Stimulated activated CD4-positive, alpha-beta T cell treated with anti-CD3 and anti-CD28 coated beads, Interleukin-12 subunit alpha, Interleukin-12 subunit beta, amount 100 ng/mL, for 4 hours (primary cell): ENCODE data around the gene LAMA5.

ENCODE experiments used
- DNase-seq: peaks from one replicate; pipeline ENCODE4 v3.0.0-alpha.2; 2020

Gene LAMA5

DNA sequence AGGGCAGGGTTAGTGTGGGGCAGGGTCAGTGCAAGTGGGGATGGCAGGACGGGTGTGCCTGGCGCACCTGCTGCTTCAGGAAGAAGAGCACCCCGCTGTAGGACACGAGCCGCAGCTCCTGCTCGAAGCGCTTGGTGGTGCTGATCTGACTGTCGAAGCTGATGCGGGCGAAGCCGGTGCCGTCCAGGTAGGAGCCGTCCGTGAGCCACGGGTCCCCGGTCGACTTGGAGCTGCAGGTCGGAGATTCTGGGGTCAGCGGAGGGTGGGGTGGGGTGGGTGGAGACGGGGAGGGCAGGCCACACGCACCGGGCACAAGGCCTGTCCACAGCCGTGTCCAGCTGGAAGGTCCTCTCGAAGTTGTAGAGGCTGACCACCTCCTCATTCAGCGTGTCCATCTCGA, 54.1 kb downstream of the LAMA5 start:
- no peak for DNase-seq

DNA sequence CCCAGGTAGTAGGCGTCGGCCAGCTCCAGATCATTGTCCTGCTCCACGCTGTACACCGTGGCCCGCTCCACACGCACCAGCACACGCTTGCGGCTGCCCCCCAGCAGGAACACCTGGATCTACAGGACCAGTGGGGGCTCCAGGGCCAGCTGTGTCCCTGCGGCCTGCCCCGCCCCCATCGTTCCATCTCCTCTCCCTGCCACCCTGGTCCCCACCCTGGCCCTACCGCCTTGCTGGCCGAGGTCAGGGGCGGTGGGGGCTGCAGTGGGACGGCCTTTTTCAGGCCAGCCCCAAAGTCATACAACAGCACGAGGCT, 54.5 kb downstream of the LAMA5 start:
- DNase-seq: no peak

DNA sequence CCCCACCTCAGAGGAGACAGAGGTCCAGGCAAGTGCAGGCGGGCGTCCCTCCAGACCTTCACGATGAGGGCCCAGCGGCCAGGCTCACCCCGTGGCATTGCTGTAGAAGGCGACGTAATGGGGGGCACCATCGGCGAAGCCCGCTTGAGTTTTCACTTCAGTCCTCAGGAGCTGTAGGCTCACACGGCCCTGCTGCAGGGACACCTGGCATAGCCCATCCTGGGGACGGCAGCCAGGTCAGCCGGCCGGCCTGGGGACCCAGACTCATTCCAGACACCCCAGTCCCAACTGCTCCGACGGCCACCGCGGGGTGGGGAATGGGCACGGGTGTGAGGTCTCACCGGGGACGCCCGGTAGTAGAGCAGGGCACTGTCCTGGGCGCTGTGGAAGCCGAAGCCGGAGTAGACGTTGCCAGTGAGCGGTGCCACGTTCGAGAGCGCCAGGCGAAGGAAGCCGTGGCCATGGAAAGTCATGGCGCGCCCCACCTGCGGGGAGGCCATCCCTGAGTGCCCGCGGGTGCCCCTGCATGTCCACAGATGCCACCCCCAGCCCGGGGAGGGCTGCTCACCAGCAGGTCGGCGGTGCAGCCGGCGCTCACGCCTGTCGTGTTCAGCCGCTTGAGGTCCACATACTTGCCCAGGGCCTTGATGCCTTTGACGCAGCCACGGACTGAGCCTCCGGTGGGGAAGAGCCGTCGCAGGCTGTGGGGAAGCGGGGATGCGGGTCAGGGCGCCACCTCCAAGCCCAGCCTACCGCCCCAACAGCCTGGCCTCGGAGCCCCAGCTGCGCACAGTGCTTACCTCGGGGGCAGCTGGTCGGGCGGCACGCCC, 55.1 kb downstream of the LAMA5 start:
- DNase-seq: no peak

DNA sequence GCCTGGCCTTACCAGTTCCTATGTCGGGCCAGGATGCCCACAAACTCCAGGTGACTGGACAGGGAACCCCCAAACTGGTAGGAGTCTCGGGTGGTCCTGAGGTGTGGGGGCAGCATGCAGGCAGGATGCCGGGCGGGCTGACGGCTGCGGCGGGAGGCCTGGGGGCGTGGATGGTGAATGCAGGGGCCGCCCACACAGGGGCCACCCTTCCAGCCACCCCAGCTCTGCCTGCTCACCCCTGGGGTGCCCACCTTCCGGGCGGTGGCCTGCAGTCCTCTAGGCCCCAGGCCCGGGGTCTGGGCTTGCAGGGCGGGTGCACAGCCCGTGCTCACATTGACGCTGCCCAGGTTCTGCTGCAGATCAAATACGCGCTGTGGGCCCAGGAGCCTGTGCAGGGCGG, 56.0 kb downstream of the LAMA5 start:
- DNase-seq: no peak

DNA sequence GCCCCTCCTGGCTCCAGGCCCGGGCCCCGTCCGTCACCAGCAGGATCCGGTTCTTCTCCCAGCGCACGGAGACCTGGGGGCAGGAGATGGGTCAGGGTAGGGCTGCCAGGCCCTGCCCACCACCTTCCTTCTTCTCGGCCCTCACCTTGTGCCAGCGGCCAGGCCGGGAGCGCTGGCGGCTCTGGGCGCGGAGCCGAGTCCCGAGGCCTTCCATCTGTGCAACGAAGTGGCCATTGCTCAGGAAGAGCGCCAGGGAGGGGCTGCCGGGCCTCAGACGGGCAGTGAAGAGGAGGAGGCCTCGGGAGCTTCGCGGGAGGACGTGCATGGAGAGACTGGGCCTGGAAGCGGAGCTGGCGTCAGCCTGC, 56.4 kb downstream of the LAMA5 start:
- DNase-seq: no peak

DNA sequence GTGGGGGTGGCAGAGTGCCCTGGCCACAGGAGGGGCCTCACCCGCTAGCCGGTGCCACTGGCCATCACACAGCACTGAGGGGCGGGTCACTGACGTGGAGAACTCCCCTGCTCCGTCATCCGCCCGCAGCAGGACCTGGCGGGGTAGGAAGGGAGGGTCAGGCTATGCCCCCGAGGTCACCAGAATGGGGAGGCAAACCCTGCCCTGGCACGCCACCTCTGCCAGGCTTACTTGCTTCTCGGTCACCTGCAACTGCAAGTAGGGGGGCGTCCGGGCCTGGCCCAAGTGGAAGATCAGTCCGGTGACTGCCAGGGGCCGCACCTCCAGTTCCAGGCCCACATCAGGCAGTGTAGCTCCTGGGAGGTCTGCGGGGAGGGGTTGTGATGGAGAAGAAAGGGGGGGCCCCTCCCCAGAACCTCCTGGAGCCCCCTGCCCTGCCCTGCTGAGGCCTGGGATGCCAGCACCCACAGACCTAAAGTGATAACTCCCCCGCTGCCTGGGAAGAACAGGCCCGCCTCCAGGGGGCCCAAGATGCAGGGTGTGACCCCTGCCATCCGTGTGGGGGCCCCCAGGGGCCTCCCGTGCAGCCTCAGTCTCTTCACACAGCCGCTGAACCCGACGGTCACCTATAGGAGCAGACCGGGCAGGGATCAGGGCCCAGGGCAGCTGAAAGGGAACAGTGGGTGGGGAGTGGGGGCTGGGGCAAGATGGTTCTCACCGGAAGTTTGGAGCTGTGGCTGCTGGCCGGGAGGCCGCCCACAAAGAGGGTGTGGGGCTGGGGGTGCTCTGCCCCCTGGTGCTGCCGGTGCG, 57.0 kb downstream of the LAMA5 start:
- no peak for DNase-seq

DNA sequence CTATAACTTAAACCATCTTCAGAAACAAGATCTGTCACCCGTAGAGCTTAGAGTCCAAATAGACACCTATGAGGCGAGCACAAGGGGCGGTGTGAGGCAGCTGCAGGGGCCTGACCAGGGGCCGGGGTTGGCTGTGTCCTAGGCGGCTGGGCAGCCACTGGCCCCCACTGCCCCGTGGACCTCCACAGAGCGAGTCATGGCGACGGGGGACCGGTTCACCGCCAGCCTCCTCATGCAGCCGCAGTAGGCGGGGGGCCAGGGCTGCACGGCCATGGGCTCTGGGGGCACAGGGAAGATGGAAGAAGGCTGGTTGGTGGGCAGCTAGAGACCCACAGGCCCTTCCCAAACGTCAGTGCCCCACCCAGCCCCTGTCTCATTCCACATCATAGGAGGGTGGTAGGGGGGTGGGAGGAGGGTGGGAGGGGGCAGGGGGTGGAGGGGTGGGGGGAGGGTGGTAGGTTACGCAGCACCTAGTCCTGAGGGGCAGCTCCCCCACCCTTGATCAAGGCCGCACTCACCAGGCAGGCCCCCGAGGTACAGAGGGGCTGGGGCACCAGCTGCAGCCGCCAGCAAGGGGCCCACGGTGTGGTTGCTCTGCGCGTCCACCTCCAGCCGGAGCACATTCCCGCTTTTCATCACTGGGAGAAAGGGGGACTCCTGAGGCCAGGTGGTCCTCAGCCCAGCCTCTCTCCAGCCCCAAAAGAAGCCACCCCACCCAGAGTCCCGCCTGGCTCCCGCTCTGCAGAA, 57.7 kb downstream of the LAMA5 start:
- no peak for DNase-seq

DNA sequence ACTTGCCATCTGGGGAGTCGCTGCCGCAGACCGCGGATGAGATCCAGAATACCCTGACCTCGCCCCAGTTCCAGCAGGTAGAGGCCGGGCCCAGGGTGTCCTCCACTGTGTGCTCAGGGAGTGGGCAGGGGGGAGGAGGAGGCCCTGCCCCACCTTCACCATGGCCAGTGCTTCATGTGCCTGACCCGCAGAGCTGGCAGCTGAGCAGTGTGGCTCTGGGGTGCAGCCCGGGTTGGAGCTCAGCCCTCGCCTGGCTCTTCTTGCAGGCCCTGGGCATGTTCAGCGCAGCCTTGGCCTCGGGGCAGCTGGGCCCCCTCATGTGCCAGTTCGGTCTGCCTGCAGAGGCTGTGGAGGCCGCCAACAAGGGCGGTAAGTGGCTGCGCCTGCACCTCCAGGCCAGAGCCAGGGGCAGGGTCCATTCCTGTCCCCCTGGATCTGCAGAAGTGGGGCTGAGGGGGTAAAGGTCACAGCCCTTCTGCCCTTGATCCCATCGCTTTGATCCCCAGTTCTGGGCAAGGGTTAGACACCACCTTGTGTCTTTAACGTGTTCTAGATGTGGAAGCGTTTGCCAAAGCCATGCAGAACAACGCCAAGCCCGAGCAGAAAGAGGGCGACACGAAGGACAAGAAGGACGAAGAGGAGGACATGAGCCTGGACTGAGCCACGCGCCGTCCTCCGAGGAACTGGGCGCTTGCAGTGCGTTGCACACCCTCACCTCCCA, 58.9 kb downstream of the LAMA5 start:
- DNase-seq: no peak

DNA sequence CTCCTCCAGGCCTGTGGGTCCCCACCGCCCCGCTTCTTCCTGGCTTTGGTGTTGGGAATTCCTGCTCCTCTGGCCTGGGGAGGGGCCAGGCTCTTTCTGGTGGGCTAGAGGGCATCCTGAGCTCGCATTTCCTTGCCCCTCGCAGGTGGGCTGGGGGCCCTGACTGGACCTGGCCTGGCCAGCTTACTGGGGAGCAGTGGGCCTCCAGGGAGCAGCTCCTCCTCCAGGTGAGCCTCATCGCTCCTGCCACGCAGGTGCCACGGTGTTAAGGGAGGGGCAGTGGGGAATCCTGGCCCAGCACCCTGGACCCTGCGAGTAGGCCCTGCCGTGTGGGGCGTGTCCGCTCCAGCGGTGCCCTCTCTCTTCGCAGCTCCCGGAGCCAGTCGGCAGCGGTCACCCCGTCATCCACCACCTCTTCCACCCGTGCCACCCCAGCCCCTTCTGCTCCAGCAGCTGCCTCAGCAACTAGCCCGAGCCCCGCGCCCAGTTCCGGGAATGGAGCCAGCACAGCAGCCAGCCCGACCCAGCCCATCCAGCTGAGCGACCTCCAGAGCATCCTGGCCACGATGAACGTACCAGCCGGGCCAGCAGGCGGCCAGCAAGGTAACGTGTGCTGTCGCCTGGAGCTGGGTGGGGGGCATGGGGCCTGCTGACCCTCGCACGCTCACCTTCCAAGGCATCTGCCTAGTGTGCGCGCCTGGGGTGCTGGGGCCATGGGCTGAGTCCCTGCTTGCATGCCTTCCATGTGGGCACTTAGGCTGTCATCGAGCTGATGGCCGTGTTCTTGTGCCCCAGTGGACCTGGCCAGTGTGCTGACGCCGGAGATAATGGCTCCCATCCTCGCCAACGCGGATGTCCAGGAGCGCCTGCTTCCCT, 59.6 kb downstream of the LAMA5 start:
- no peak for DNase-seq

DNA sequence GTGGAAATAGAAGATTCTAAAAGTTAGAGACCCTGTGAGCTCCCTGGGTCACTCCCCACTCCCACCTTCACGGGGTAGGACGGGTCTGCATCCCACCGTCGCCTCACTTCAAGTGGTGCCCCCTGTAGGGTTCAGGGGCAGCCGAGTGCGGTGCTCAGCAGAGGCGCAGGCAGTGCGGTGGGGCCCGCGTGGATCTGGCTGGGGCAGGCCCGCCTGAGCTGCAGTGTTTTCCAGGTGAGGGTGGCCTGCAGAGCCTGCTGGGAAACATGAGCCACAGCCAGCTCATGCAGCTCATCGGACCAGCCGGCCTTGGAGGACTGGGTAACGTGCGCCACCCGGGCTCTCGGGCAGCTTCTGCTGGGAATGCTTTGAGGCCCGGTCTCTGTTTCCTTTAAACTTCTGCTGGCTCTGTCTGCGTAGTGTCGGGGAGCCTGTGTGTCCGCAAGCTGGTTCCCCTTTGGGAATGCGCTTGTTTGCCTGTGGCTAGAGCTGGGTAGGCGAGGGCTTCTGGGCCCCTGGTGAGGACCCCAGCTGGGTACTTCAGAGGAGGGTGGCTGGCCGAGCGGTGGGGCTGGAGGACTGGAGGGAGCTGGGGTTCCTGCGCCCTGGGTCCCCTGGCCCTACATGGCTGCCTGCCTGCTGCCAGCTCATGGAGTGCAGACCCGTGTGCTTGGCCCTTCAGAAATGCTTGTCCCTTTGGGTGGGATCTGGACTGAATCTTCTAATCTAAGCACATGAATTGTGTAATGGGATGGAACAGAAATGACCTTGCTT, 60.5 kb downstream of the LAMA5 start:
- no peak for DNase-seq

DNA sequence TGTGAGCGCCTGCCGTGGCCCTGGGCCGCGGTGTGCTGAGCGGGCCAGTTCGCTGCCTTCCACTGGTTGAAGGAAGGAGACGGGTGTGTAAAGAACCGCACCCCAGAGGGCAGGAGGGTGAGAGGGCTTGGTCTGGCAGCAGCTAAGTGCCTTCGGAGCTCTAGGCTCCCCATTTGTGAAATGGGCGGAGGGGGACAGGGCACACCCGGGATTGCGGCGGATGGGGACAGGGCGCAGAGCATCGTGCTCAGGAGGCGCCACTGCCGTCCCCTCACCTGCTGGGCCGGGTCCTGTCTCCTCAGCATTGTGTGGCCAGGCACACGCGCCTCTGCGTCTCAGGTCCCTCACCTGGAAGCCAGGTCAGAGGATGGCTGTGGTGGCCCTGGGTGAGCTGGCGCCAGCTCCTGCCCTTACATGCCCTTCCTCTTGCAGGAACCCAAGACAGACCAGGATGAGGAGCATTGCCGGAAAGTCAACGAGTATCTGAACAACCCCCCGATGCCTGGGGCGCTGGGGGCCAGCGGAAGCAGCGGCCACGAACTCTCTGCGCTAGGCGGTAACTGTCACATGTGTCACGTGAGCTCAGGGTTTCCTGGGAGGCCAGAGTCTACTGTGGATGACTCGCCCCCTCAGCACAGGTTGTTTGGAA, 61.2 kb downstream of the LAMA5 start:
- DNase-seq: no peak

DNA sequence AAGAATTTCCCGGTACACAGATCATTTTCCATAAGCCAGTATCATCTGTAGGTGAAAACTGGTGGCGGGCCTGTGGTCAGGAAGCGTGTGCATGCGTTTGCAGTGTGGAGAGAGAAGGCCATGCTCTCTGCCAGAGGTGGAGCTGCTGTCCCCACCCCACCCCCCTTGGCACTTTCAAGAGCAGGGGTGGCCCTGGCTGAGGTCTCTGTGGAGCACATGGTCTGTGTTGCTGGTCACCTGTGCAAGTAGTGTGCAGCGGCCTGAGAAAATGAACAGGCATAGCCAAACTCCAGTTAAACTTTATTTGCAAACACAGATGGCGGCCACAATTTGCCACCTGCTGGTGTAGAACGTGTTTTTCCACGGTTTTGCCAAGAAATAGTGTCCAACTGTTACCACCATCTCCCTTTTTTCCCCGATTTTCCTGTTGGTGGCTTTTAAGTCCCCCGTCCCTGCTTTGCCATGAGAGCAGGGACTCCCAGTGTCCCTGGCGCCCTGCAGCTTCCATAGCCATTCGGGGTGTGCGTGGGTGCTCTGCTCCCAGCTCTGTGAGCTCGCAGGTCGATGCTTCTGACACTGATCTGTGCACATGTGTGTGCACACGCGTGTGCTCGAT, 61.9 kb downstream of the LAMA5 start:
- DNase-seq: no peak

DNA sequence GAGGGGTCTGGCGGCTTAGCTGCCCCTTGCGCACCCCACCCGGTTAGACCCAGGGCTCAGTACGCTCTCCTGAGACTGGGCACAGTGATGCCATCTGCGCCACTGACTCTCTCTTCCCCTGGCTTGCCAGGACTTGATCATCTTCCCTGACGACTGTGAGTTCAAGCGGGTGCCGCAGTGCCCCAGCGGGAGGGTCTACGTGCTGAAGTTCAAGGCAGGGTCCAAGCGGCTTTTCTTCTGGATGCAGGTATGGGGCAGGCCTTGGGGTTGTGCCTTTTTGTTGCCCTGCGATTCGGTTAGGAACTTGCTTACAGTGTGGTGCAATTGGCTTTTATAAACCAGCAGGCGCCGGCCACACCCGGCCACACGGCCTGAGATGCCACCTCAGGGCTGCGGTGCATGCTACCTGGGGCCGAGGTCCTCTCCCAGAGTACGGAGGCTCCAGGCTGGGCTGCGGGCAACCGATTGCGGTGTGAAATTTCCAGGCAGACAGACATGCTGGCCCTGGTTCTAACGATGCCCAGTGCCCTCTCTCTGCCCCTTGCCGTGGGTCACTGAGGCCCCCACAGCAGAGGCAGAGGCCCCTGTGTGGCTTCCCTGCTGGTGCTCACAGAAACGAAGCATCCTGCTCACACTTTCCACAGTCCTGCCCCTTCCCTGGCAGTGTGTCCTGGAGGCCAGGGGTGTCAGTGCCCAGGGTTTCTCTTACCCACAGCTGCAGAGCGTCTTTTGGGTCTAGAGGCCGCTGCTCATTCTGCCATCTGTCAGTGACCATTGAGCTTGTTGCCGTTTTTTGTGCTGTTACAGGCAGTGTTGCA, 62.6 kb downstream of the LAMA5 start:
- DNase-seq: no peak

DNA sequence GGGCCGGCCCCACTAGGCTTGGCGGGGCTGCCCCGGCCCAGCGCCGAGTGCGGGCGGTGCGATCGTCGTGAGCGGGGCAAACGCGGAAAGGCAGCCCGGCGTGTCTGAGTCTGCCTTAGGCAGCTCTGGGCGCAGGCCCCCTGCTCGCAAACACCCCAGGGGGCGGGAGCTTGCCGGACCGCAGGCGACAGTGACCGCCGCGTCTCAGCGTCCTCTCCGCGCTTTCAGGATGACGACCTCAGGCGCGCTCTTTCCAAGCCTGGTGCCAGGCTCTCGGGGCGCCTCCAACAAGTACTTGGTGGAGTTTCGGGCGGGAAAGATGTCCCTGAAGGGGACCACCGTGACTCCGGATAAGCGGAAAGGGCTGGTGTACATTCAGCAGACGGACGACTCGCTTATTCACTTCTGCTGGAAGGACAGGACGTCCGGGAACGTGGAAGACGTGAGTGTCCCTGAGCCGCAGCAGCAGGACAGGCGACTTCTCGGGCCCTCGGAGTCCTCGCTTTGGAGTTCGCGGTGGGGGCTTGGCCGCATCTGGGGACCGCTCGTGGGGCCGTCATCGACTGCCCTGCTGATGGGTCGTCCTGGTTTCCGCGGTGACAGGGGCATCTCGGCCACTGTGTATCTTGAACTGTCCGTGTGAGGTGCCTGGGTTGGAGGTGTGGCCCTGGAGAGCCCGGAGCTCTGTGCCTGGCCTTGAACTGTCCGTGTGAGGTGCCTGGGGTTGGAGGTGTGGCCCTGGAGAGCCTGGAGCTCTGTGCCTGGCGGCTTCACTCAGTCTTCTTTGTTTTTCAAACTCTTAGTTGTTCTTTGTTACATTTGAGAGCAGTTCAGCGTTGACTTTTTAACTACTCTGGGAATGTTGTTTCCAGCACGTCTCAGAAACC, 63.5 kb downstream of the LAMA5 start:
- no peak for DNase-seq

DNA sequence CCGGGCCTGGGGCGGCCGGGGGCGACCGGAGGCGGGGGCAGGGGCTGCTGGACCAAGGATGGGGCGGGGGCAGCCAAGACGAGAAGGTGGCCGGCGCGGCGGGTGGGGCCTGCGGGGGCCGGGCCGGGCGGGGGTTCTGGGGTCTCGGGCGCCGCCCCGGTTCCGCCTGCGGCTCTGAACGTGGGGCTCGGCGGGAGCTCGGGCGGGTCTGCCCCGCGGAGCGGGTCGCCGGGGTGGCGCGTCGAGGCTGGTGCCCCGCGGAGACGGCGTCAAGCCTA, 64.1 kb downstream of the LAMA5 start:
- DNase-seq: no peak

DNA sequence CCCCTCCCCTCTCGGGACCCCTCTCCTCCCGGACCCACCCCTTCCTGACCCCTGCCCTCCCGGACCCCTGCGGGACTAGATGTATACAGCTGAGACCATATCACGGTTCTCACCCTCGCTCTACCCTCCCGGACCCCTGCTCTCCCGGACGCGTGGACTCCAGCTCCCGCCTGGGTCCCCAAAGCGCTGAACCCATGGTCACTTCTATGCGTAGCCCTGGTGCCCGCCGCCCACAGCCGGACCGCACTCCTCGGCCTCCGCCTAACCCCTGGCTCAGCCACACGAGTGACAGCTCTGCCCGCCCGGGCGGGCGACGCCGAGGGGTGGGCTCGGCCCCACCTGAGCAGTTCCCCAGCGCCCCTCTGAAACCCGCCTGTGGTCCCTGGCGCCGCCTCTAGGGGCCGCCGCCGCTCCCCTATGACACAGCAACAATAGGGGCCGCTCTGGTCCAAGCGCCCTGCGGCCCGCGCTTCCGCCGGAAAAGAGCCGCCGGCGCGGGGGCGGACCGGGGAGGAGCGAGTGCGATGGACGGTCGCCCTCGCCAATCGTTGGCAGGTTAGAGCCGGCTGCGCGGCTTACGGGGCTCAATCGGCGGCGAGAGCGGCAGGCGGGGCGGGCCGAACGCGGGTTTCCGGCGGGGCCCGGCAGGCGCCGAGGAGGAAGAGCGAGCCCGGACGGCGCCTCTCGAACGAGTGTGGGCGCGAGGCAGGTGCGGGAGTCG, 64.6 kb downstream of the LAMA5 start, which contains the start of gene ADRM1:
ADRM1 (plus strand) TSS at position 657 of the 721 bp plus-strand sequence. CDS start 572 bp downstream, outside the sequence.
- peak; percentile 96 for DNase-seq

DNA sequence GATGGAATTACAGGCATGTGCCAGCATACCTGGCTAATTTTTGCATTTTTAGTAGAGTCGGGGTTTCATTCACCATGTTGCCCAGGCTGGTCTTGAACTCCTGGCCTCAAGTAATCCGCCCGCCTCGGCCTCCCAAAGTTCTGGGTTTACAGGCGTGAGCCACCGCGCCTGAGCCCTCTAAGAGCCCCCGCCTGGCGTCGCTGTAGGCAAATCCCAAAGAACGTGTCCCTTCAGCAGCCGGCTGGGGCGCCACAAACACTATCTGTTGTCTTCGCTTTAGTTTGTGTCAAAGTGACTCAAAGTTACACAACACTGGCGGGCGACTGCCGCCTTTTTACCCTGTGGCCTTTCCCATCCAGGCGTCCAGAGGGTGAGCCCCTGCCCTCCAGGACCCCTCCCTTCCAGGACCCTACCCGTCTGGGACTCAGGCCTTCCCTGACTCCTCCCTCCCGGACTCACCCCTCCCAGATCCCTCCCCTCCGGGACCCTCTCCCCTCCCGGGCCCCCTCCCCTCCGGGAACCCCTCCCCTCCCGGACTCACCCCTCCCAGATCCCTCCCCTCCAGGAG, 65.3 kb downstream of the LAMA5 start:
- DNase-seq: peak; percentile 82
